SK-N-SH treated with all-trans-retinoic acid at 6 μM for 48 hours (cell line): ENCODE data around the gene EXOC4.

Source experiments
- ARNTL ChIP-seq: fragments of 450-650 bp; formaldehyde crosslinking; IDR thresholded peaks from 2 replicates; pipeline ENCODE4 v1.5.0; 2020; ENCODE audit warnings: low read depth, mild to moderate bottlenecking, moderate library complexity, borderline replicate concordance
- GLIS3 ChIP-seq: fragments of 250-450 bp; sonication (Bioruptor Pico); IDR thresholded peaks from 2 replicates; pipeline ENCODE4 v1.5.0; 2020; ENCODE audit warnings: mild to moderate bottlenecking, moderate library complexity
- OSR1 ChIP-seq: fragments of 250-450 bp; sonication (Bioruptor Pico); IDR thresholded peaks from 2 replicates; pipeline ENCODE4 v1.8.0; 2022; ENCODE audit warnings: moderate library complexity, mild to moderate bottlenecking, inconsistent platforms
- TOX ChIP-seq: fragments of 250-450 bp; sonication (Bioruptor Pico); IDR thresholded peaks from 2 replicates; pipeline ENCODE4 v1.8.0; 2021; ENCODE audit warnings: mild to moderate bottlenecking, moderate library complexity, borderline replicate concordance
- ZFP3 ChIP-seq: fragments of 250-450 bp; sonication (Bioruptor Pico); IDR thresholded peaks from 2 replicates; pipeline ENCODE4 v1.5.0; 2020; ENCODE audit warnings: mild to moderate bottlenecking, moderate library complexity
- TF ChIP-seq, protein P1 (sequence below): fragments of 250-450 bp; sonication (Bioruptor Pico); IDR thresholded peaks from 2 replicates; pipeline ENCODE4 v1.8.0; 2020; ENCODE audit warnings: mild to moderate bottlenecking, moderate library complexity, borderline replicate concordance
- TF ChIP-seq, protein P2 (sequence below): fragments of 250-450 bp; sonication (Bioruptor Pico); IDR thresholded peaks from 2 replicates; pipeline ENCODE4 v1.5.0; 2020; ENCODE audit warnings: mild to moderate bottlenecking, moderate library complexity

DNA sequence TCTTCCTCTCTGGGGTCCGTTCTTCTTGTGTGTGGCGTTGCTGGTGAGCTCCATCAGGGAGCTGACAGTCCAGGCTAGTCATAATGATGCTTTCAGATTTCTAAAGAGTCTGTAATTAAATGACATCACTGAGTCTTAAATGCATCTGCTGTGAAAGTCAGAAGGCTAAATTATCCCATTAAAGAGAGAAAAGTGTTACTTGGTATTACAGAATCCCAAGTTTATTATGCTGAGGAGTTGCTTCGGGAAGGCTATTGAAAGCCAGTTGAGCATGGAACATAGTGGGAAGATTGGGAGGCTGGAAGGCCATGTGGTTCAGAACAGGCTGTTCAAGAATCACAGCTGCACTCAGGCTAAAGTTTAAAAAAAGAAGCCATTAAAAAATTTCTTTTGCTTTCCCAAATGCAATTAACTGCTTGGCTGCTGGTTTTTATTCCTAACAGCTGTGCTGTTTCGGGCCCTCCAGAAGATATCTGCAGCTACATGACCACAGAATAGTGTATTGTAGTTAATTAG, 531.7 kb downstream of the EXOC4 start:
- TF ChIP-seq ZFP3 (no peak; the same call in 1 of the 2 replicates), TOX (no peak), GLIS3 (CRISPR knock-in tag) (no peak), ARNTL (CRISPR knock-in tag) (peak; percentile 80; the same call in 1 of the 2 replicates), OSR1 (CRISPR knock-in tag) (no peak)
- TF ChIP-seq, protein P1, sequence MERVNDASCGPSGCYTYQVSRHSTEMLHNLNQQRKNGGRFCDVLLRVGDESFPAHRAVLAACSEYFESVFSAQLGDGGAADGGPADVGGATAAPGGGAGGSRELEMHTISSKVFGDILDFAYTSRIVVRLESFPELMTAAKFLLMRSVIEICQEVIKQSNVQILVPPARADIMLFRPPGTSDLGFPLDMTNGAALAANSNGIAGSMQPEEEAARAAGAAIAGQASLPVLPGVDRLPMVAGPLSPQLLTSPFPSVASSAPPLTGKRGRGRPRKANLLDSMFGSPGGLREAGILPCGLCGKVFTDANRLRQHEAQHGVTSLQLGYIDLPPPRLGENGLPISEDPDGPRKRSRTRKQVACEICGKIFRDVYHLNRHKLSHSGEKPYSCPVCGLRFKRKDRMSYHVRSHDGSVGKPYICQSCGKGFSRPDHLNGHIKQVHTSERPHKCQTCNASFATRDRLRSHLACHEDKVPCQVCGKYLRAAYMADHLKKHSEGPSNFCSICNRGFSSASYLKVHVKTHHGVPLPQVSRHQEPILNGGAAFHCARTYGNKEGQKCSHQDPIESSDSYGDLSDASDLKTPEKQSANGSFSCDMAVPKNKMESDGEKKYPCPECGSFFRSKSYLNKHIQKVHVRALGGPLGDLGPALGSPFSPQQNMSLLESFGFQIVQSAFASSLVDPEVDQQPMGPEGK (CRISPR knock-in tag), result no peak
- TF ChIP-seq, protein P2, sequence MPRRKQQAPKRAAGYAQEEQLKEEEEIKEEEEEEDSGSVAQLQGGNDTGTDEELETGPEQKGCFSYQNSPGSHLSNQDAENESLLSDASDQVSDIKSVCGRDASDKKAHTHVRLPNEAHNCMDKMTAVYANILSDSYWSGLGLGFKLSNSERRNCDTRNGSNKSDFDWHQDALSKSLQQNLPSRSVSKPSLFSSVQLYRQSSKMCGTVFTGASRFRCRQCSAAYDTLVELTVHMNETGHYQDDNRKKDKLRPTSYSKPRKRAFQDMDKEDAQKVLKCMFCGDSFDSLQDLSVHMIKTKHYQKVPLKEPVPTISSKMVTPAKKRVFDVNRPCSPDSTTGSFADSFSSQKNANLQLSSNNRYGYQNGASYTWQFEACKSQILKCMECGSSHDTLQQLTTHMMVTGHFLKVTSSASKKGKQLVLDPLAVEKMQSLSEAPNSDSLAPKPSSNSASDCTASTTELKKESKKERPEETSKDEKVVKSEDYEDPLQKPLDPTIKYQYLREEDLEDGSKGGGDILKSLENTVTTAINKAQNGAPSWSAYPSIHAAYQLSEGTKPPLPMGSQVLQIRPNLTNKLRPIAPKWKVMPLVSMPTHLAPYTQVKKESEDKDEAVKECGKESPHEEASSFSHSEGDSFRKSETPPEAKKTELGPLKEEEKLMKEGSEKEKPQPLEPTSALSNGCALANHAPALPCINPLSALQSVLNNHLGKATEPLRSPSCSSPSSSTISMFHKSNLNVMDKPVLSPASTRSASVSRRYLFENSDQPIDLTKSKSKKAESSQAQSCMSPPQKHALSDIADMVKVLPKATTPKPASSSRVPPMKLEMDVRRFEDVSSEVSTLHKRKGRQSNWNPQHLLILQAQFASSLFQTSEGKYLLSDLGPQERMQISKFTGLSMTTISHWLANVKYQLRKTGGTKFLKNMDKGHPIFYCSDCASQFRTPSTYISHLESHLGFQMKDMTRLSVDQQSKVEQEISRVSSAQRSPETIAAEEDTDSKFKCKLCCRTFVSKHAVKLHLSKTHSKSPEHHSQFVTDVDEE (CRISPR knock-in tag), result peak; percentile 98
